AG04449 (cell line): ENCODE measurements around the gene RHOB.

Source experiments
- CTCF ChIA-PET: fragments of 350-600 bp; formaldehyde crosslinking; extraction: SDS; loops from one replicate; lab custom pipeline; 2021; ENCODE audit warnings: antibody characterized with exemption; lab: Yijun Ruan, JAX
- POLR2A ChIA-PET: fragments of 400-600, 350-600 bp; formaldehyde crosslinking; extraction: SDS; loops from one replicate; lab custom pipeline; 2020; ENCODE audit warnings: antibody characterized with exemption, inconsistent platforms; lab: Yijun Ruan, JAX
- DNase-seq: peaks from one replicate; pipeline ENCODE4 v3.0.0-alpha.2; 2010; ENCODE audit warnings: low read depth, low spot score
- H3K4me3 ChIP-seq: 2 replicates; pipeline ENCODE4 v1.5.1; 2011; ENCODE audit warnings: low read depth, mild to moderate bottlenecking, control low read depth, low read length
- CTCF ChIP-seq: IDR thresholded peaks from one replicate; pipeline ENCODE4 v1.5.1; 2011; ENCODE audit warnings: mild to moderate bottlenecking, moderate library complexity, low read length, control low read depth, inconsistent platforms; ENCODE audit not compliant: insufficient read depth; ENCODE audit errors: missing control alignments

The RHOB gene

GRCh38 chr2:20401489-20401835, 45.4 kb upstream of the RHOB start:
- TF ChIP-seq CTCF = no peak
- no peak overlapping the region for H3K4me3 ChIP-seq
- no peak for DNase-seq
- ChIA-PET POLR2A (no interaction called here), CTCF (interaction anchor here (1.0 to 18.7 kb wide), 2 partner anchors 15 to 201 kb away, joined by 3 to 335 read pairs; no protein-coding TSS in a partner anchor)

DNA sequence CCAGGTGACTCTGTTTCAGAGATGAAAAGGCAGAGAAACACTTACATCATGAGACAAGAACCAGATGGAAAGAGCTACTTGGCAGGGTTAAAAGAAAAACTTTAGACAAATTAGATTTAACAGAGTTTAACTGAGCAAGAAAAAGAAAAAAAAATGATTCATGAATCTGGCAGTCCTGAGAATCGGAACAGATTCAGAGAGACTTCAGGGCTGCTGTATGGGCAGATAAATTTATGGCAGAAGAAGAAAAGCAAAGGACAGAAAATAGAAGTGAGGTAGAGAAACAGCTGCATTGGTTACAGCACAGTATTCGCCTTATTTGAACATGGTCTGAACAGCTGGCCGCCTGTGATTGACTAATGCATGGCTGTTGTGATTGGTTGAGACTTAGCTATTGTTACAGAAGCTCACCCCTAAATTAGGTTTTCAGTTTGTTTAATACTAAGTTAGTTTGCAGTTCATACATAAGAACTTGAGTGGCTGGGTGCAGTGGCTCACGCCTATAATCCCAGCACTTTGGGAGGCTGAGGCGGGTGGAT, 43.0 kb upstream of the RHOB start:
- ChIA-PET CTCF (interaction anchor here (1.5 to 18.7 kb wide), 5 partner anchors 13 to 248 kb away, joined by 9 to 335 read pairs (median 22); partner anchors contain the start of gene HS1BP3), POLR2A (interaction anchor here (2.1 kb wide), 1 partner anchor 43 kb away, joined by 7 read pairs; the partner anchor contains the start of gene RHOB)
- H3K4me3 ChIP-seq = no peak overlapping the region
- TF ChIP-seq CTCF = no peak
- DNase-seq = no peak

DNA sequence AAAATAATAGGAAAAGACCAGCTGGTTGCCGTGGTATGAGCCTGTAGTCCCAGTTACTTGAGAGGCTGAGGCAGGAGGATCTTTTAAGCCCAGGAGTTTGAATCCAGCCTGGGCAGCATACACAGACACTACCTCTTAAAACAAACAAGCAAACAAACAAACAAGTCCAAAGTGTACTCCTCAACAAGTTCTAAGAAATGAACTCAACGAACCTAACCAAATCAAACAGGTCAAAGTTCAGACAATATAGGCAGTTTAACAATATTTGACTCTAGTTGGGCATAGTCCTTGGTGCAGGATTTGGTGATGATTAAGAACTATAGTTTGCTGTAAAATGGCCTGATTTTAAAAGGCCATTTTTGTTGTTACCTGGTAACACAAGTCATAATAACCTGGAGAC, 41.9 kb upstream of the RHOB start:
- H3K4me3 ChIP-seq = no peak overlapping the region
- ChIA-PET CTCF (interaction anchor here (0.9 to 18.7 kb wide), 7 partner anchors 8 to 246 kb away, joined by 4 to 335 read pairs (median 12); partner anchors contain the start of gene HS1BP3), POLR2A (no interaction called here)
- no peak for TF ChIP-seq CTCF
- no peak for DNase-seq

DNA sequence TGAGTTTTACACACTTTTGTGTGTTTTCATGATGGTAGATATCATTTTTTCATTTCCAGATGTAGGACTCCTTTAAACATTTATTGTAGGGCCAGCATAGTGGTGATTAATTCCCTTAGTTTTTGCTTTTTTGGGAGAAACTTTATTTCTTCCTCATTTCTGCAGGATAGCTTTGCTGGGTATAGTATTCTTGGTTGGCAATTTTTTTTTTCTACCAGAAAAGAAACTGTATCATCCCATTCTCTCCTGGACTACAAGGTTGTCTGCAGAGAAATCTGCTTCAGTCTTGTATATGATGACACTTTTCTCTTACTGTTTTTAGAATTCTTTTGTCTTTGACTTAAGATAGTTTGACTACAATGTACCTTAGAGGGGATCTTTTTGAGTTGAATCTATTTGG, 37.8 kb upstream of the RHOB start:
- ChIA-PET CTCF (interaction anchor here (0.9 to 18.7 kb wide), 9 partner anchors 4 to 241 kb away, joined by 3 to 335 read pairs (median 77); partner anchors contain the start of gene HS1BP3), POLR2A (no interaction called here)
- no peak for TF ChIP-seq CTCF
- DNase-seq = no peak
- no peak overlapping the region for H3K4me3 ChIP-seq

GRCh38 chr2:20410556-20411277, 36.2 kb upstream of the RHOB start:
- no peak overlapping the region for H3K4me3 ChIP-seq
- DNase-seq = no peak
- TF ChIP-seq CTCF = no peak
- CTCF ChIA-PET = interaction anchor here (0.7 to 18.7 kb wide), 36 partner anchors 6 to 250 kb away, joined by 3 to 335 read pairs (median 6); partner anchors contain the start of genes HS1BP3 and SDC1
- POLR2A ChIA-PET = interaction anchor here (0.6 to 2.5 kb wide), 3 partner anchors 19 to 37 kb away, joined by 3 to 31 read pairs (median 3); partner anchors contain the start of gene RHOB
